K562 (cell line): ENCODE results near the gene PTPRZ1. TPM values are rescaled to one million over a fixed set of nuclear protein-coding genes. Genes with fewer than 3 reads are reported as not detected.

Source experiments
- ATAC-seq: fragments of 200-7000 bp; cut with Tn5 transposase; 3 replicates; pipeline ENCODE4 v1.9.1; 2020; ENCODE audit warnings: moderate library complexity
- BruUV-seq: library from RNA; stranded (reverse); fragments of 400-500 nt; replicated peaks from 2 replicates; lab custom pipeline; 2021; lab: Mats Ljungman, UMichigan
- CTCF ChIA-PET: fragments of 300-600 bp; formaldehyde crosslinking; extraction: SDS; loops from one replicate; lab custom pipeline; 2021; ENCODE audit warnings: low intra/inter-chr PET ratio; lab: Yijun Ruan, JAX
- POLR2A ChIA-PET: fragments of 300-600, 350-650 bp; sonication (Branson Sonifier 250); formaldehyde crosslinking; extraction: SDS; loops from one replicate; lab custom pipeline; 2021; ENCODE audit warnings: antibody characterized with exemption, inconsistent platforms; lab: Yijun Ruan, JAX
- DNase-seq, 4 experiments: peaks; one replicate each; pipeline versions ENCODE4 v3.0.0 to v3.0.0-alpha.2; 2011 to 2018; ENCODE audit warnings: low spot score in 3 of 4, mixed read lengths in 3 of 4; ENCODE audit errors: extremely low read depth in 1 of 4
- FAIRE-seq: peaks from 2 replicates; lab custom pipeline; 2011; peaks lifted over from hg19 to GRCh38; lab: Jason Lieb, UNC
- H2AFZ ChIP-seq: 2 replicates; pipeline ENCODE4 v1.6.0; 2011; ENCODE audit warnings: low read depth, low read length, control low read depth, inconsistent platforms
- H3K27ac ChIP-seq: fragments of 200-600 bp; 3 replicates; pipeline ENCODE4 v1.8.0; 2011; ENCODE audit warnings: low read depth, mild to moderate bottlenecking, control low read depth, inconsistent platforms, low read length, moderate library complexity, mixed read lengths; ENCODE audit errors: extremely low read depth
- H3K27me3 ChIP-seq, 2 experiments: fragments of 300-600 bp in 1 of 2; 2 replicates in 1 of 2; 3 replicates in 1 of 2; pipeline versions ENCODE4 v1.6.0 to v1.8.0; 2011; ENCODE audit warnings: inconsistent platforms in 2 of 2, low read length in 2 of 2, mild to moderate bottlenecking in 1 of 2, mixed read lengths in 1 of 2, moderate library complexity in 1 of 2; ENCODE audit not compliant: control insufficient read depth in 2 of 2, insufficient read depth in 2 of 2
- H3K36me3 ChIP-seq: fragments of 300-600 bp; 3 replicates; pipeline ENCODE4 v1.8.0; 2011; ENCODE audit warnings: mild to moderate bottlenecking, low read length, inconsistent platforms; ENCODE audit not compliant: control insufficient read depth, insufficient read depth
- H3K4me1 ChIP-seq, 2 experiments: fragments of 200-600 bp in 1 of 2; replicated peaks in 1 of 2; 2 replicates in 1 of 2; 3 replicates in 1 of 2; pipeline versions ENCODE4 v1.5.1 to v1.8.0; 2011; ENCODE audit warnings: inconsistent platforms in 2 of 2, low read length in 2 of 2, mild to moderate bottlenecking in 1 of 2, mixed read lengths in 1 of 2, moderate library complexity in 1 of 2; ENCODE audit not compliant: control insufficient read depth in 2 of 2, insufficient read depth in 2 of 2
- H3K4me2 ChIP-seq: 2 replicates; pipeline ENCODE4 v1.6.1; 2011; ENCODE audit warnings: low read length, control low read depth, inconsistent platforms, mixed read lengths; ENCODE audit not compliant: insufficient read depth
- H3K4me3 ChIP-seq: fragments of 200-600 bp; sonication (generic), shearing (Covaris generic); 2 replicates; pipeline ENCODE4 v1.5.1; 2016; ENCODE audit warnings: control low read depth, inconsistent platforms
- H3K79me2 ChIP-seq: fragments of 200-600 bp; 3 replicates; pipeline ENCODE4 v1.8.0; 2011; ENCODE audit warnings: low read length, inconsistent platforms; ENCODE audit not compliant: control insufficient read depth, insufficient read depth
- H3K9ac ChIP-seq, 2 experiments: 2 replicates each; pipeline versions ENCODE4 v1.6.0 to v1.6.1; 2011; ENCODE audit warnings: low read depth in 2 of 2, low read length in 2 of 2, control low read depth in 1 of 2, inconsistent platforms in 1 of 2, mild to moderate bottlenecking in 1 of 2, mixed read lengths in 1 of 2; ENCODE audit not compliant: insufficient read depth in 1 of 2
- H3K9me1 ChIP-seq: one replicate; pipeline ENCODE4 v1.6.0; 2011; ENCODE audit warnings: inconsistent platforms, mild to moderate bottlenecking, low read length, moderate library complexity; ENCODE audit not compliant: control insufficient read depth, insufficient read depth
- H3K9me3 ChIP-seq: replicated peaks from 2 replicates; pipeline ENCODE4 v1.5.1; 2011; ENCODE audit warnings: low read depth, low read length, inconsistent platforms; ENCODE audit not compliant: control insufficient read depth, insufficient read depth
- H4K20me1 ChIP-seq: replicated peaks from 2 replicates; pipeline ENCODE4 v1.6.1; 2011; ENCODE audit warnings: low read length, inconsistent platforms, mixed read lengths; ENCODE audit not compliant: control insufficient read depth, insufficient read depth
- CXXC5 ChIP-seq: fragments of 250-450 bp; sonication (Bioruptor Pico); IDR thresholded peaks from 2 replicates; pipeline ENCODE4 v1.8.0; 2022; ENCODE audit warnings: inconsistent platforms, mild to moderate bottlenecking, moderate library complexity
- HINFP ChIP-seq: fragments of 450-650 bp; conservative IDR thresholded peaks from 2 replicates; pipeline ENCODE4 v1.6.1; 2016; ENCODE audit warnings: missing genetic modification characterization, low read depth, mild to moderate bottlenecking, control low read depth, missing compliant biosample characterization
- MEIS2 ChIP-seq: fragments of 450-650 bp; IDR thresholded peaks from 2 replicates; pipeline ENCODE4 v1.6.1; 2014; ENCODE audit warnings: mild to moderate bottlenecking; ENCODE audit not compliant: partially characterized antibody
- MTF1 ChIP-seq: fragments of 250-450 bp; sonication (Bioruptor Pico); IDR thresholded peaks from 2 replicates; pipeline ENCODE4 v1.9.0; 2021; ENCODE audit warnings: moderate library complexity, mild to moderate bottlenecking, inconsistent platforms, borderline replicate concordance
- NFIX ChIP-seq: fragments of 250-450 bp; sonication (Bioruptor Pico); IDR thresholded peaks from 2 replicates; pipeline ENCODE4 v1.4.0; 2020; ENCODE audit warnings: low read depth, mild to moderate bottlenecking, moderate library complexity
- NFYB ChIP-seq: IDR thresholded peaks from 2 replicates; pipeline ENCODE4 v1.6.1; 2011; ENCODE audit warnings: mild to moderate bottlenecking, moderate library complexity; ENCODE audit not compliant: insufficient read length; ENCODE audit errors: extremely low read depth
- POU5F1 ChIP-seq: fragments of 150-350 bp; IDR thresholded peaks from 2 replicates; pipeline ENCODE4 v1.6.1; 2014; ENCODE audit warnings: borderline replicate concordance, low read length, low read depth, mild to moderate bottlenecking; ENCODE audit not compliant: partially characterized antibody
- SIN3B ChIP-seq: fragments of 450-650 bp; IDR thresholded peaks from 2 replicates; pipeline ENCODE4 v1.6.1; 2017; ENCODE audit warnings: low read depth, mild to moderate bottlenecking, moderate library complexity
- SLC30A9 ChIP-seq: fragments of 250-450 bp; sonication (Bioruptor Pico); IDR thresholded peaks from 2 replicates; pipeline ENCODE4 v1.8.0; 2022; ENCODE audit warnings: mild to moderate bottlenecking, moderate library complexity
- YY1 ChIP-seq, 3 experiments: IDR thresholded peaks; 2 replicates each; pipeline ENCODE4 v1.6.1; 2011; ENCODE audit warnings: low read length in 2 of 3, mild to moderate bottlenecking in 2 of 3, moderate library complexity in 2 of 3, borderline replicate concordance in 1 of 3, control low read depth in 1 of 3, low read depth in 1 of 3; ENCODE audit not compliant: insufficient read depth in 3 of 3, insufficient replicate concordance in 2 of 3, control insufficient read depth in 1 of 3, insufficient read length in 1 of 3; ENCODE audit errors: extremely low read depth in 1 of 3
- WGBS: fragments of 100-300 bp; shearing (Covaris generic); methylation state at CpG from one replicate; pipeline ENCODE4 v1.1.6; 2016; ENCODE audit warnings: low coverage, mixed read lengths; ENCODE audit not compliant: insufficient coverage; ENCODE audit errors: missing lambda C conversion rate; 5-methylcytosine and 5-hydroxymethylcytosine counted together
- in situ Hi-C: fragments of 300-500 bp; cut with MboI; formaldehyde crosslinking; loops from 4 replicates; pipeline ENCODE4 v1.15.0; 2018; ENCODE audit warnings: inconsistent platforms, mixed read lengths
- intact Hi-C: fragments of 100-400 bp; cut with micrococcal nuclease; formaldehyde crosslinking; loops from 2 replicates; pipeline ENCODE4 v1.14.2; 2022
- polyA plus RNA-seq, 8 experiments: library from polyadenylated mRNA; depleted of rRNA in 4 of 8; stranded (reverse) in 5 of 8; unstranded in 3 of 8; fragments of >200 nt; fragmentation: Nextera tagmentation in 2 of 8; fragmentation: Illumina TruSeq in 1 of 8; extraction: Ambion mirVana in 2 of 8; extraction: Trizol in 1 of 8; gene quantifications; 2 replicates each; pipeline versions ENCODE4 v1.2.1 to v1.2.3, GENCODE V29; 2011 to 2014; ENCODE audit warnings: inconsistent platforms in 1 of 8, missing spikeins in 1 of 8
- total RNA-seq, 7 experiments: library from RNA; depleted of rRNA in 6 of 7; stranded (reverse); fragments of >200 nt in 6 of 7; fragmentation: Illumina TruSeq in 2 of 7; extraction: Trizol in 2 of 7; gene quantifications; 2 replicates each; pipeline versions ENCODE4 v1.2.1 to v1.2.3, GENCODE V29; 2011 to 2021; ENCODE audit warnings: low replicate concordance in 1 of 7
- TF ChIP-seq, protein P1 (sequence below): fragments of 450-650 bp; IDR thresholded peaks from one replicate; pipeline ENCODE4 v1.6.1; 2018; ENCODE audit warnings: mild to moderate bottlenecking, moderate library complexity; ENCODE audit not compliant: partially characterized antibody
- TF ChIP-seq, protein P2 (sequence below): sonication (generic); formaldehyde crosslinking; IDR thresholded peaks from 2 replicates; pipeline ENCODE4 v1.8.0; 2022; ENCODE audit warnings: mild to moderate bottlenecking, missing genetic modification reagents

PTPRZ1 gene
- total and polyA plus RNA-seq, 9 of the 15 experiments (the other 6 are each of a cell fraction or from before 2014, with no cell fraction given), result 0.04 TPM; not detected in 7

DNA sequence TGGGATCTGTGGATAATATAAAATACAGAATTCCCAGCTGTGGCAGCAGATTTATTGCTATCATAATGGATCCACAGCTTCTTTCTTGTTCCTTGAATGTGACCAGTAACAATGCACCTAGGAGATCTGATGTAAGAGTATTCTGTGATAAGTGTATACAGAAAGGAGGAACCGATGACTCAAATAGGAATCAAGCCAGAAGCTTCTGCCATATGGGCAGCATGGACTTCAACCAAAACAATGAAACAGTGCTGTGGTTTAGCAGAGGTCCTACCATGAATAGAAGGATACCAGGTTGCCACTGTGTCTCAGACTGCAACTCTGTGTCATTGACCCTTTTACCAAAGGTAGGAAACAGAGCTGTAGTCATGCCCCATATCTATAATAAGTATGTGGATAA, 81.8 kb downstream of the PTPRZ1 start:
- no peak overlapping the region for H3K27ac ChIP-seq
- intact Hi-C loops, result no loop called here
- CTCF ChIA-PET, result no interaction called here

More for the DNA sequence above, 81.8 kb downstream of the PTPRZ1 start:
- H3K9ac ChIP-seq, result no peak overlapping the region
- H3K79me2 ChIP-seq, result no peaks in the 10 kb centered on the region
- POLR2A ChIA-PET, result no interaction called here
- H3K4me2 ChIP-seq, result no peak overlapping the region
- no peak for ATAC-seq
- H2AFZ ChIP-seq, result no peak overlapping the region
- DNase-seq, result no peak
- no TSS peak for BruUV-seq
- no peaks in the 10 kb centered on the region for H3K36me3 ChIP-seq
- H3K4me3 ChIP-seq, result no peak overlapping the region
- in situ Hi-C loops, result no loop called here
- H3K4me1 ChIP-seq, result no peaks in the 10 kb centered on the region
- no peak for FAIRE-seq
- no peaks in the 10 kb centered on the region for H3K9me1 ChIP-seq
- WGBS, result 0% methylated on average over 1 of the region's 1 CpG
- no peaks in the 10 kb centered on the region for H3K27me3 ChIP-seq
- H3K9me3 ChIP-seq, result peaks cover 2% of the 10 kb centered on the region; the same call in 1 of the 2 replicates
- no peaks in the 10 kb centered on the region for H4K20me1 ChIP-seq
- TF ChIP-seq NFIX, result no peak
- TF ChIP-seq MEIS2, result no peak
- TF ChIP-seq HINFP (tag), result no peak
- TF ChIP-seq SLC30A9, result no peak
- TF ChIP-seq YY1 (IDR thresholded peaks at IDR 0.05; ENCODE audit: borderline replicate concordance in 1 of 3, control insufficient read depth in 1 of 3, extremely low read depth in 1 of 3, insufficient read depth in 3 of 3, insufficient read length in 1 of 3, insufficient replicate concordance in 2 of 3, low read depth in 1 of 3, low read length in 2 of 3), result no peak
- no peak for TF ChIP-seq NFYB
- TF ChIP-seq, protein P1, sequence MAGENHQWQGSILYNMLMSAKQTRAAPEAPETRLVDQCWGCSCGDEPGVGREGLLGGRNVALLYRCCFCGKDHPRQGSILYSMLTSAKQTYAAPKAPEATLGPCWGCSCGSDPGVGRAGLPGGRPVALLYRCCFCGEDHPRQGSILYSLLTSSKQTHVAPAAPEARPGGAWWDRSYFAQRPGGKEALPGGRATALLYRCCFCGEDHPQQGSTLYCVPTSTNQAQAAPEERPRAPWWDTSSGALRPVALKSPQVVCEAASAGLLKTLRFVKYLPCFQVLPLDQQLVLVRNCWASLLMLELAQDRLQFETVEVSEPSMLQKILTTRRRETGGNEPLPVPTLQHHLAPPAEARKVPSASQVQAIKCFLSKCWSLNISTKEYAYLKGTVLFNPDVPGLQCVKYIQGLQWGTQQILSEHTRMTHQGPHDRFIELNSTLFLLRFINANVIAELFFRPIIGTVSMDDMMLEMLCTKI, result no peak
- TF ChIP-seq MTF1, result no peak
- no peak for TF ChIP-seq SIN3B
- TF ChIP-seq, protein P2, sequence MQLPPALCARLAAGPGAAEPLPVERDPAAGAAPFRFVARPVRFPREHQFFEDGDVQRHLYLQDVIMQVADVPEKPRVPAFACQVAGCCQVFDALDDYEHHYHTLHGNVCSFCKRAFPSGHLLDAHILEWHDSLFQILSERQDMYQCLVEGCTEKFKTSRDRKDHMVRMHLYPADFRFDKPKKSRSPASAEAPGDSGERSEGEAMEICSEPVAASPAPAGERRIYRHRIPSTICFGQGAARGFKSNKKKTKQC (CRISPR knock-in tag), result no peak
- TF ChIP-seq CXXC5 (CRISPR knock-in tag), result no peak
- TF ChIP-seq POU5F1, result no peak
